Rectal smooth muscle tissue (tissue), 1 donor: ENCODE results near the gene EFCAB9.

Experiments used
- H3K27ac ChIP-seq: one replicate; pipeline ENCODE4 v1.7.0; 2013; ENCODE audit warnings: low read depth, low read length, inconsistent platforms
- H3K27me3 ChIP-seq: one replicate; pipeline ENCODE4 v1.7.0; 2013; ENCODE audit warnings: low read length; ENCODE audit not compliant: control insufficient read depth, insufficient read depth
- H3K36me3 ChIP-seq: one replicate; pipeline ENCODE4 v1.7.0; 2013; ENCODE audit warnings: low read length; ENCODE audit not compliant: control insufficient read depth, insufficient read depth
- H3K4me1 ChIP-seq: one replicate; pipeline ENCODE4 v1.7.0; 2013; ENCODE audit warnings: low read length; ENCODE audit not compliant: control insufficient read depth, insufficient read depth
- H3K4me3 ChIP-seq: one replicate; pipeline ENCODE4 v1.7.0; 2013; ENCODE audit warnings: low read length
- H3K9ac ChIP-seq: one replicate; pipeline ENCODE4 v1.7.0; 2013; ENCODE audit warnings: low read length

The EFCAB9 gene

GRCh38 chr5:172238334-172238733 lies 44.4 kb downstream of the EFCAB9 start:
- no peak overlapping the region for H3K9ac ChIP-seq
- no peaks in the 10 kb centered on the region for H3K4me1 ChIP-seq
- no peak overlapping the region for H3K27ac ChIP-seq
- H3K4me3 ChIP-seq, result no peak overlapping the region
- peaks cover 4% of the 10 kb centered on the region for H3K36me3 ChIP-seq
- no peaks in the 10 kb centered on the region for H3K27me3 ChIP-seq

- H3K4me1 ChIP-seq, result no peaks in the 10 kb centered on the region
- H3K9ac ChIP-seq, result no peak overlapping the region
- no peaks in the 10 kb centered on the region for H3K36me3 ChIP-seq
- H3K27me3 ChIP-seq, result no peaks in the 10 kb centered on the region
- no peak overlapping the region for H3K27ac ChIP-seq
- H3K4me3 ChIP-seq, result no peak overlapping the region
These were observed 49.3 kb downstream of the EFCAB9 start for GRCh38 chr5:172243302-172243701.

- Histone ChIP-seq H3K4me3 (no peak overlapping the region), H3K9ac (no peak overlapping the region), H3K36me3 (no peaks in the 10 kb centered on the region), H3K27ac (no peak overlapping the region), H3K4me1 (no peaks in the 10 kb centered on the region), H3K27me3 (no peaks in the 10 kb centered on the region)
These were observed 51.1 kb downstream of the EFCAB9 start for GRCh38 chr5:172245046-172245445.

- no peak overlapping the region for H3K9ac ChIP-seq
- no peak overlapping the region for H3K27ac ChIP-seq
- H3K4me3 ChIP-seq, result no peak overlapping the region
- H3K4me1 ChIP-seq, result no peaks in the 10 kb centered on the region
- no peaks in the 10 kb centered on the region for H3K27me3 ChIP-seq
- H3K36me3 ChIP-seq, result no peaks in the 10 kb centered on the region
These were observed 51.7 kb downstream of the EFCAB9 start for GRCh38 chr5:172245703-172246125.

- Histone ChIP-seq H3K27me3 (no peaks in the 10 kb centered on the region), H3K27ac (no peak overlapping the region), H3K4me3 (no peak overlapping the region), H3K9ac (no peak overlapping the region), H3K36me3 (no peaks in the 10 kb centered on the region), H3K4me1 (no peaks in the 10 kb centered on the region)
These were observed 54.7 kb downstream of the EFCAB9 start for GRCh38 chr5:172248637-172249036.

- Histone ChIP-seq H3K9ac (no peak overlapping the region), H3K27ac (no peak overlapping the region), H3K4me1 (no peaks in the 10 kb centered on the region), H3K27me3 (no peaks in the 10 kb centered on the region), H3K4me3 (no peak overlapping the region), H3K36me3 (no peaks in the 10 kb centered on the region)
These were observed 57.4 kb downstream of the EFCAB9 start for GRCh38 chr5:172251419-172251818.

- no peaks in the 10 kb centered on the region for H3K36me3 ChIP-seq
- H3K9ac ChIP-seq, result no peak overlapping the region
- no peaks in the 10 kb centered on the region for H3K27me3 ChIP-seq
- H3K27ac ChIP-seq, result no peak overlapping the region
- H3K4me1 ChIP-seq, result no peaks in the 10 kb centered on the region
- H3K4me3 ChIP-seq, result no peak overlapping the region
These were observed 58.5 kb downstream of the EFCAB9 start for GRCh38 chr5:172252501-172252900.
